ACHN (cell line): ENCODE data around the gene SHMT1.
"Not testable (repeated sequence)": the region's sequence is repeated elsewhere in the genome, so short reads cannot be mapped to it uniquely, and the experiment has no call there.

ENCODE experiments used
- DNase-seq: peaks from one replicate; pipeline ENCODE4 v3.0.0-alpha.2; 2015
- in situ Hi-C: cut with HindIII; loops from 2 replicates; pipeline ENCODE4 v1.10.0; 2017; ENCODE audit warnings: low sequenced_read_pairs, low pct_ligation_motif_present, low pct_unique_long_range_greater_than_20kb

The SHMT1 gene

GRCh38 chr17:18315562-18315922 is 47.8 kb downstream of the SHMT1 start:
- no peak for DNase-seq
- in situ Hi-C loops: no loop called here

- in situ Hi-C loops: no loop called here
- DNase-seq: peak; percentile 98
Observed at GRCh38 chr17:18314731-18315561, 48.4 kb downstream of the SHMT1 start, which contains the start of the genes SMCR8 and TOP3A. TSS of gene SMCR8 (plus strand) at chr17:18315293. CDS start at chr17:18315790, 497 bp downstream. TSS of gene TOP3A (minus strand) at chr17:18314994. CDS start at chr17:18314778, 216 bp downstream.

- peak; percentile 27 for DNase-seq
- in situ Hi-C loops: no loop called here
Observed at GRCh38 chr17:18314059-18314730, 49.2 kb downstream of the SHMT1 start.

- DNase-seq: no peak
- in situ Hi-C loops: no loop called here
Observed at GRCh38 chr17:18309202-18309601, 54.1 kb downstream of the SHMT1 start.

GRCh38 chr17:18303206-18303605 is 60.1 kb downstream of the SHMT1 start:
- in situ Hi-C loops: not testable (repeated sequence)

GRCh38 chr17:18300725-18301480 is 62.4 kb downstream of the SHMT1 start:
- in situ Hi-C loops: no loop called here

More at GRCh38 chr17:18303206-18303605, 60.1 kb downstream of the SHMT1 start:
- not testable (repeated sequence) for DNase-seq

GRCh38 chr17:18298061-18298460 is 65.3 kb downstream of the SHMT1 start:
- DNase-seq, in situ Hi-C loops: not testable (repeated sequence)

More at GRCh38 chr17:18300725-18301480, 62.4 kb downstream of the SHMT1 start:
- no peak for DNase-seq

- DNase-seq: no peak
- in situ Hi-C loops: no loop called here
Observed at GRCh38 chr17:18291718-18292540, 71.4 kb downstream of the SHMT1 start.

GRCh38 chr17:18285296-18285695 is 78.1 kb downstream of the SHMT1 start:
- in situ Hi-C loops: no loop called here
- no peak for DNase-seq

- DNase-seq: no peak
- in situ Hi-C loops: no loop called here
Observed at GRCh38 chr17:18281788-18282187, 81.6 kb downstream of the SHMT1 start.

- no peak for DNase-seq
Observed at GRCh38 chr17:18280766-18281371, 82.5 kb downstream of the SHMT1 start.

GRCh38 chr17:18280249-18280648 is 83.1 kb downstream of the SHMT1 start:
- in situ Hi-C loops: no loop called here
- DNase-seq: no peak

More at GRCh38 chr17:18280766-18281371, 82.5 kb downstream of the SHMT1 start:
- in situ Hi-C loops: no loop called here

- in situ Hi-C loops: no loop called here
- no peak for DNase-seq
Observed at GRCh38 chr17:18278867-18279266, 84.5 kb downstream of the SHMT1 start.
